Measurements from ENCODE around the gene KCND3.

Gene KCND3

GRCh38 chr1:111754984-111755330 is 234.5 kb downstream of the KCND3 start:
- peak; percentile 12; the same call in 1 of the 2 replicates for TF ChIP-seq CTCF (conservative IDR thresholded peaks at IDR 0.05; ENCODE audit: low read length)
- peak; percentile 66 for DNase-seq (ENCODE audit: low read depth)
- peak overlapping the region; percentile 98 for H3K4me3 ChIP-seq (ENCODE audit: low read length)

- H3K4me3 ChIP-seq (ENCODE audit: low read length), result no peak overlapping the region
- DNase-seq (ENCODE audit: low read depth), result no peak
- no peak for TF ChIP-seq CTCF (conservative IDR thresholded peaks at IDR 0.05; ENCODE audit: low read length)
These were observed 237.4 kb downstream of the KCND3 start for GRCh38 chr1:111751906-111752575.

GRCh38 chr1:111750856-111751255 is 238.6 kb downstream of the KCND3 start:
- TF ChIP-seq CTCF (conservative IDR thresholded peaks at IDR 0.05; ENCODE audit: low read length), result no peak

GRCh38 chr1:111749628-111750027 is 239.8 kb downstream of the KCND3 start:
- no peak for DNase-seq (ENCODE audit: low read depth)
- TF ChIP-seq CTCF (conservative IDR thresholded peaks at IDR 0.05; ENCODE audit: low read length), result no peak
- no peak overlapping the region for H3K4me3 ChIP-seq (ENCODE audit: low read length)

More at GRCh38 chr1:111750856-111751255, 238.6 kb downstream of the KCND3 start:
- no peak for DNase-seq (ENCODE audit: low read depth)
- H3K4me3 ChIP-seq (ENCODE audit: low read length), result no peak overlapping the region

- no peak for DNase-seq (ENCODE audit: low read depth)
These were observed 241.5 kb downstream of the KCND3 start for GRCh38 chr1:111747947-111748346.

DNA sequence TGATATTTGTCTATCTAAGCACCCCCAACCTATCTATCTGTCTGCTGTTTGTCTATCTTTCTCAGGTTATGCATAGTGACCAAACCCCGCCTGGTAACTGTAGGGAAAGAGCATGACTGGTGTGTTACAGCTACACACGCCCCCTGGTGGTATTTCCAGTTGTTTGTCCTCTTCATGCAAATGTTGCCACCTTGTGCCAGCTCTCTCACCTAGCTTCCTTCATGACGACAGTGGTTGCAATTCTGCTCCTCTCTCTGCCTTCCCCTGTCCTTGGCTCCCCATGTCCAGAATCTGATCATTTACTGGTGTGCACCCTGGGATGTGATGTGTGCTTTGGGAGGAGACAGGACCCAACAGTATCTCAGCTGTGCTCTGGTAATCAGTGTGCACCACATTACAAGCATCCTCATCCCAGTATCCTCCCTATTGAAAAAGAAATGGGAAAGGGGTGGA is 242.2 kb downstream of the KCND3 start:
- peak; percentile 70 for DNase-seq (ENCODE audit: low read depth)
- peak; percentile 69 for TF ChIP-seq CTCF (conservative IDR thresholded peaks at IDR 0.05; ENCODE audit: low read length)
- H3K4me3 ChIP-seq (ENCODE audit: low read length), result no peak overlapping the region

More at GRCh38 chr1:111747947-111748346, 241.5 kb downstream of the KCND3 start:
- H3K4me3 ChIP-seq (ENCODE audit: low read length), result no peak overlapping the region
- TF ChIP-seq CTCF (conservative IDR thresholded peaks at IDR 0.05; ENCODE audit: low read length), result no peak

DNA sequence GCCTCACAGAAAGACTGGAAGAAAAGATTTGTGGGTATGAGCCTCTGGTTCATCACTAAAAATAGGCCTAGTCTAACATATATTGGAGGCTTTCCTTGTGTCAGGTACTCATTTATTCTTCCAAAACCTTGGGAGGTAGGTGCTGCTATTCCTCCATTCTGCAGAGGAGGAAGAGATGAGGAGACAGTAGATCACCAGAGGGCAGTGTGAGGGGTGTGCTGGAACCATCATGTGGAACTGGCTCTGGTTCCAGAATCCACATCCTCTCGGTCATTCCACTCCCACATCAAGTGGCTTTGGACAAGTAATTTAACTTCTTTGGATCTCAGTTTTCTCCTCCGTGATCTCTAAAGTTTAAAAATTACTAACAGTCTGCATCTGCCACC is 242.9 kb downstream of the KCND3 start:
- peak; percentile 17; the same call in 1 of the 2 replicates for TF ChIP-seq CTCF (conservative IDR thresholded peaks at IDR 0.05; ENCODE audit: low read length)
- no peak overlapping the region for H3K4me3 ChIP-seq (ENCODE audit: low read length)
- no peak for DNase-seq (ENCODE audit: low read depth)

Data from AG10803 (cell line).